AG09319 (cell line): Measurements from ENCODE around the gene BLVRA.
A peak's percentile ranks its signal among the peaks of the same experiment; 100 is the strongest.
"Not testable (repeated sequence)": the region's sequence is repeated elsewhere in the genome, so short reads cannot be mapped to it uniquely, and the experiment has no call there.

Source experiments
- DNase-seq: peaks from one replicate; pipeline ENCODE4 v3.0.0-alpha.2; 2010; ENCODE audit warnings: low read depth; ENCODE audit errors: extremely low read depth
- TF ChIP-seq, protein P1 (sequence below): IDR thresholded peaks from 2 replicates; pipeline ENCODE4 v1.5.1; 2011; ENCODE audit warnings: low read depth, mild to moderate bottlenecking, inconsistent platforms, low read length, moderate library complexity

Gene BLVRA

DNA sequence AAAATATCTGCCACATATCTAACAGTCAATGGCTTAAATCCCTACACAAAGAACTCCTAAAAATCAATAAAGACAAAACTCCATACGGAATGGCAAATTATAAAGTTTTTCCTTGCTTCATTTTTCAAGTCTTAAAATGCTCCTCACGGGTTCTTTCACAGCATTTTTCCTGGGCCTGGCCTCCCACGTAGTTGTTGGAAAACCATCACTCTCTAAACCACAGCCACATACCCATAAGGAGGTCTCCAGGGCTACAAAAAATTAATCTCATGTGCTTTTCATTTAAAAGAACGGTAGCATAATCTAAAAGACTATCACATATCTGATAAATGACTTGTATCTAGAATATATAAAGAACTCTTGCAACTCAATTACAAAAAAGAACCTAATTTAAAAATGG, 32.0 kb upstream of the BLVRA start:
- DNase-seq: no peak

DNA sequence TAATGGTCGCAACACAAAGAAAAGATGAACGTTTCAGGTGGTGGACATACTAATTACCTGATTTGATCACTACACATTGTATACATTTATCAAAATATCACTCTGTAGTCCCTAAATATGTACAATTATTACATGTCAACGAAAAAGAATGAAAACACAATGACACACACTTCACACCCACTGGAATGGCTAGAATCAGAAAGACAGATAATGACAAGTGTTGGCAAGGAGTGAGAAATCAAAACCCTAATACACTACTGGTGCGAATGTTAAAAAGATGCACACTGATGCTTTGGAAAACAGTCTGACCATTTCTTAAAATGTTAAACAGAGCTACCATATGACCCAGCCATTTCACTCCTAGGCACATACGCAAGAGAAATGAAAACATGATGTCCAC, 31.5 kb upstream of the BLVRA start:
- TF ChIP-seq, protein P1, sequence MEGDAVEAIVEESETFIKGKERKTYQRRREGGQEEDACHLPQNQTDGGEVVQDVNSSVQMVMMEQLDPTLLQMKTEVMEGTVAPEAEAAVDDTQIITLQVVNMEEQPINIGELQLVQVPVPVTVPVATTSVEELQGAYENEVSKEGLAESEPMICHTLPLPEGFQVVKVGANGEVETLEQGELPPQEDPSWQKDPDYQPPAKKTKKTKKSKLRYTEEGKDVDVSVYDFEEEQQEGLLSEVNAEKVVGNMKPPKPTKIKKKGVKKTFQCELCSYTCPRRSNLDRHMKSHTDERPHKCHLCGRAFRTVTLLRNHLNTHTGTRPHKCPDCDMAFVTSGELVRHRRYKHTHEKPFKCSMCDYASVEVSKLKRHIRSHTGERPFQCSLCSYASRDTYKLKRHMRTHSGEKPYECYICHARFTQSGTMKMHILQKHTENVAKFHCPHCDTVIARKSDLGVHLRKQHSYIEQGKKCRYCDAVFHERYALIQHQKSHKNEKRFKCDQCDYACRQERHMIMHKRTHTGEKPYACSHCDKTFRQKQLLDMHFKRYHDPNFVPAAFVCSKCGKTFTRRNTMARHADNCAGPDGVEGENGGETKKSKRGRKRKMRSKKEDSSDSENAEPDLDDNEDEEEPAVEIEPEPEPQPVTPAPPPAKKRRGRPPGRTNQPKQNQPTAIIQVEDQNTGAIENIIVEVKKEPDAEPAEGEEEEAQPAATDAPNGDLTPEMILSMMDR: no peak
- no peak for DNase-seq

More for the DNA sequence above, 32.0 kb upstream of the BLVRA start:
- TF ChIP-seq, protein P1: no peak

DNA sequence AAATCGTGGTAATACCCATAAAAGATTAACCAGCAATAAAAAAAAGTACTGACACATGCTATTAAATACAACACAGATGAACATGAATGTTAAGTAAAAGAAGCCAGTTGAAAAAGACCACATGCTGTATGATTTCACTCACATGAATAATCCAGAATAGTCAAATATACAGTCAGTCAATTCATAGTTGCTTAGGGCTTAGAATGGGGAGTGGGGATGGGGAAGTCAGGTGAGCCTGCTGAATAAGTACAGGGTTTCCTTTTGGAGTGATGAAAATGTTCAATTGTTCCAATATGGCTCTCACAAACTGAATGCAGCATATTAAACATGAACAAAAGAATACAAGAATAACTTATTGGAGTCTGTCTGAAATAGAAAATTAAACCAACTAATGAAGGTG, 31.0 kb upstream of the BLVRA start:
- TF ChIP-seq, protein P1: no peak
- no peak for DNase-seq

DNA sequence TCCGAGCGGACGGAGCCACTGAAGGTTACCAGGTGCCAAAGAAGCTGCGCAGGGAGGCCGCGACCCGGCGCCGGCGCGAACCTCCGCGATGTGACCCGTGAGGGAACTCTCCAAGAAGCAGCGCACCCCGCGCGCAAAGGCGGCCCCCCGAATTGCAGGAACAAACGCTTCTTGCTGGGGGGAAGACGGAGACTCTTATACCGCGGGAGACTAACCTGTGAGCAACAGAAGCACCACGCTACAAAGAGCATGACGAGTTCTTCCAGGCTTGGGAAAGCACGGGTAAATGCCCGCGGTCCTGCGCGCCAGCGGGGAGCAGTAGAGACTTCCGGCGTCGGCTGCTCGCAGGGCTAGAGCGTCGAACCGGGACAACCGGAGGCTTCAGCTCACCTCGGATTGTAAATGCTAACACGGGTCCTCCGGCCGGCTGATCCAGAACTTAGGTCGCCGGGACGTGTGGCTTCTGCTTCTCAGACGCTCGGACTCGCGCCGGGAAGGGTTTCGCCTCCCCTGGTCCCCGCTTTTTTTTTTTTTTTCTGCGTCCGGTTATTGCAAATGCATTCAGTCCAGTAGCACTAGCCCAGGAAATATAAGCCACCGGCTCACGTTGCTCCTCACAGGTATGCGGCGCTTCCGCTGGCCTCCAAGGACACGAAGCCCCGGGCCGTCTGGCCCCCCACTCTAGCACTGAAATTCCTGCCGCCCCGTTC, 29.1 kb upstream of the BLVRA start, which contains the start of gene COA1:
Gene COA1, minus strand, starts transcription at position 310 of the 710 bp plus-strand sequence. CDS start 80,909 bp downstream, outside the sequence.
- DNase-seq: peak; percentile 75
- TF ChIP-seq, protein P1: peak; percentile 19

DNA sequence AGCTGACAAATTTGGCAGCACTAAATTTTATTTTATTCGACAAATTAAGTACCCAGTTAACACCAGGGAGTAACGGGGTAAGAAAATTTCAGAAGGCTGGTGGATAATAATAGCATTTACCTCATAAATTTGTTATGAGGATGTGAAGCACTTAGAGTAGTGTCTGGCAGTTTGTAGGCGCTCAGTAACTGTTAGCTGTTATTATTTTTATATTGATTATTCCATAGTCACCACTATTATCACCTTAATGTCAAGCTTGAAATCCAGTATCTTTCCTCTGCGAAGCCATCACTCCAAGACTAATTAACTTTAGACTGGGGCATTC, 28.6 kb upstream of the BLVRA start:
- DNase-seq: no peak
- TF ChIP-seq, protein P1: no peak

DNA sequence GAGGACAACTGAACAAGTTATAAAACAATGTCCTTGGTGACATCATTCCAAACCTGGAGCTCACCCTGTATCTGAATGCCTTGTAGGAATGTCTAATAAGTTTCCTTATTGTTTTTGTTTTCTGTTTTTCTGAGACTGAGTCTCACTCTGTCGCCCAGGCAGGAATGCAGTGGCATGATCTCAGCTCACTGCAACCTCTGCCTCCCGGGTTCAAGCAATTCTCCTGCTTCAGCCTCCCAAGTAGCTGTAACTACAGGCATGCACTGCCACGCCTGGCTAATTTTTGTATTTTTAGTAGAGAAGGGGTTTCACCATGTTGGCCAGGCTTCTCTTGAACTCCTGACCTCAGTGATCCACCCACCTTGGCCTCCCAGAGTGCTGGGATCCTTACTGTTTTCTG, 27.0 kb upstream of the BLVRA start:
- DNase-seq: not testable (repeated sequence)

DNA sequence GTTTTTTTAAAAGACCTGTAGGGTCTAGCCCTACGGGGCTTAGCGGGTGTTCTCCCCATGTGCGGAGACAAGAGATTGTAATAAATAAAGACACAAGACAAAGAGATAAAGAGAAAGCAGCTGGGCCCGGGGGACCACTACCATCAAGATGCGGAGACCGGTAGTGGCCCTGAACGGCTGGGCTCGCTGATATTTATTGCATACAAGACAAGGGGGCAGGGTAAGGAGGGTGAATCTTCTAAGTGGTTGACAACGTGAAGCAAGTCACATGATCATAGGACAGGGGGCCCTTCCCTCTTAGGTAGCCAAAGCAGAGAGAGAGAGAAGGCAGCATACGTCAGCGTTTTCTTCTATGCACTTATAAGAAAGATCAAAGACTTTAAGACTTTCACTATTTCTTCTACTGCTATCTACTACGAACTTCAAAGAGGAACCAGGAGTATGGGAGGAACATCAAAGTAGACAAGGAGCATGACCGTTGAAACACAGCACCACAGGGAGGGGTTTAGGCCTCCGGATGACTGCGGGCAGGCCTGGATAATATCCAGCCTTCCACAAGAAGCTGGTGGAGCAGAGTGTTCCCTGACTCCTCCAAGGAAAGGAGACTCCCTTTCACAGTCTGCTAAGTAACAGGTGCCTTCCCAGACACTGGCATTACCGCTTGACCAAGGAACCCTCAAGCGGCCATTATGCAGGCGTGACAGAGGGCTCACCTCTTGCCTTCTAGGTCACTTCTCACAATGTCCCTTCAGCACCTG, 23.7 kb upstream of the BLVRA start:
- not testable (repeated sequence) for DNase-seq

DNA sequence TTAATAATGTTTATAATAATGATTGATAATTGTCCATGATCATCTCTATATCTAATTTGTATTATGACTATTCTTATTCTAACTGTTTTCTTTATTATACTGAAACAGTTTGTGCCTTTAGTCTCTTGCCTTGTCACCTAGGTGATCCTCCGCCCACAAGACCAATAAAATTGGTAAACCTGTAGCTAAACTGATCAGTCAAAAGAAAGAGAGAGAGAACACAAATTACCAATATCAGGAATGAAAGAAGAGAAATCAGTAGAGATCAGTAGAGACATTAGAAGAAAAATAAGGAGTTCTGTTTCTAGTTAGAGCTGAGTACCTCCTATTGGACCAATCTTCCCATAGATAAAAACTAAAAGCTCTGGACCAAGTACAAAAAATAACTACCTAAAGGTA, 23.1 kb upstream of the BLVRA start:
- TF ChIP-seq, protein P1: no peak
- no peak for DNase-seq
